Stimulated activated CD4-positive, alpha-beta T cell treated with anti-CD3 and anti-CD28 coated beads, Interleukin-4, amount 100 ng/mL, for 48 hours (primary cell): ENCODE results near the gene UTP14A.
A peak's percentile ranks its signal among the peaks of the same experiment; 100 is the strongest.
"Not testable (repeated sequence)": the region's sequence is repeated elsewhere in the genome, so short reads cannot be mapped to it uniquely, and the experiment has no call there.

Experiments
- DNase-seq, 2 donors: peaks; one replicate each; pipeline ENCODE4 v3.0.0-alpha.2; 2020; ENCODE audit warnings: low read depth in 2 of 2

The UTP14A gene

GRCh38 chrX:129905787-129906580, at the start of gene UTP14A:
TSS of gene UTP14A (plus strand) at chrX:129906164. CDS start at chrX:129906211, 47 bp downstream.
- DNase-seq, result peak; percentile 65 to 71

GRCh38 chrX:129859134-129859533, 46.8 kb upstream of the UTP14A start:
- not testable (repeated sequence) for DNase-seq

GRCh38 chrX:129866321-129866720, 39.6 kb upstream of the UTP14A start:
- DNase-seq, result not testable (repeated sequence)

- DNase-seq, result no peak
Observed at GRCh38 chrX:129872524-129872923, 33.4 kb upstream of the UTP14A start.

GRCh38 chrX:129875669-129876068, 30.3 kb upstream of the UTP14A start:
- no peak for DNase-seq

- no peak for DNase-seq
Observed at GRCh38 chrX:129876771-129877305, 29.1 kb upstream of the UTP14A start.

GRCh38 chrX:129877401-129877800, 28.6 kb upstream of the UTP14A start:
- no peak for DNase-seq

GRCh38 chrX:129900054-129900453, 5.9 kb upstream of the UTP14A start:
- DNase-seq, result no peak

- no peak for DNase-seq
Observed at GRCh38 chrX:129908636-129909035, 2.7 kb downstream of the UTP14A start.

GRCh38 chrX:129925305-129926092, 19.5 kb downstream of the UTP14A start:
- peak; percentile 45 for DNase-seq

GRCh38 chrX:129930941-129931410, 25.0 kb downstream of the UTP14A start:
- DNase-seq, result no peak

GRCh38 chrX:129931411-129932015, 25.5 kb downstream of the UTP14A start:
- DNase-seq, result peak; percentile 51 to 57

GRCh38 chrX:129932016-129932820, 26.3 kb downstream of the UTP14A start:
- peak; percentile 48 to 68 for DNase-seq

- DNase-seq, result no peak
Observed at GRCh38 chrX:129932821-129933321, 26.9 kb downstream of the UTP14A start.

- no peak for DNase-seq
Observed at GRCh38 chrX:129933700-129934099, 27.7 kb downstream of the UTP14A start.

- no peak for DNase-seq
Observed at GRCh38 chrX:129934461-129934860, 28.5 kb downstream of the UTP14A start.

- no peak for DNase-seq
Observed at GRCh38 chrX:129934952-129935351, 29.0 kb downstream of the UTP14A start.

GRCh38 chrX:129938081-129938480, 32.1 kb downstream of the UTP14A start:
- no peak for DNase-seq

- no peak for DNase-seq
Observed at GRCh38 chrX:129939986-129940385, 34.0 kb downstream of the UTP14A start.

GRCh38 chrX:129940721-129941120, 34.8 kb downstream of the UTP14A start:
- no peak for DNase-seq

- DNase-seq, result no peak
Observed at GRCh38 chrX:129945131-129945530, 39.2 kb downstream of the UTP14A start.
